Endothelial cell of umbilical vein (primary cell): ENCODE results near the gene SULT1A1.
"Not testable (repeated sequence)": the region's sequence is repeated elsewhere in the genome, so short reads cannot be mapped to it uniquely, and the experiment has no call there.

Source experiments
- EZH2 ChIP-seq: IDR thresholded peaks from 2 replicates; pipeline ENCODE4 v1.6.1; 2012; ENCODE audit warnings: borderline replicate concordance, low read depth, mild to moderate bottlenecking, moderate library complexity, low read length, inconsistent platforms; ENCODE audit not compliant: severe bottlenecking
- GATA2 ChIP-seq: IDR thresholded peaks from 2 replicates; pipeline ENCODE4 v1.7.0; 2011; ENCODE audit warnings: low read depth, mild to moderate bottlenecking, moderate library complexity, mixed read lengths, low read length; ENCODE audit not compliant: insufficient read length, insufficient read depth
- MYC ChIP-seq: IDR thresholded peaks from one replicate; pipeline ENCODE4 v1.6.1; 2011; ENCODE audit warnings: mild to moderate bottlenecking, low read depth, low read length
- POLR2A ChIP-seq: IDR thresholded peaks from 2 replicates; pipeline ENCODE4 v1.6.1; 2012; ENCODE audit warnings: low read depth, mild to moderate bottlenecking, control low read depth, low read length
- POLR2AphosphoS5 ChIP-seq: IDR thresholded peaks from 2 replicates; pipeline ENCODE4 v1.6.1; 2012; ENCODE audit warnings: low read depth, mild to moderate bottlenecking, control low read depth, low read length, moderate library complexity; ENCODE audit not compliant: insufficient read depth
- TF ChIP-seq, protein P1 (sequence below), 2 donors: IDR thresholded peaks; 1 replicate in 1 of 2; 2 replicates in 1 of 2; pipeline ENCODE4 v1.5.1; 2011; ENCODE audit warnings: low read length in 2 of 2, mild to moderate bottlenecking in 2 of 2, moderate library complexity in 2 of 2, control low read depth in 1 of 2, inconsistent platforms in 1 of 2, low read depth in 1 of 2; ENCODE audit not compliant: insufficient read depth in 1 of 2; ENCODE audit errors: extremely low read depth in 1 of 2

DNA sequence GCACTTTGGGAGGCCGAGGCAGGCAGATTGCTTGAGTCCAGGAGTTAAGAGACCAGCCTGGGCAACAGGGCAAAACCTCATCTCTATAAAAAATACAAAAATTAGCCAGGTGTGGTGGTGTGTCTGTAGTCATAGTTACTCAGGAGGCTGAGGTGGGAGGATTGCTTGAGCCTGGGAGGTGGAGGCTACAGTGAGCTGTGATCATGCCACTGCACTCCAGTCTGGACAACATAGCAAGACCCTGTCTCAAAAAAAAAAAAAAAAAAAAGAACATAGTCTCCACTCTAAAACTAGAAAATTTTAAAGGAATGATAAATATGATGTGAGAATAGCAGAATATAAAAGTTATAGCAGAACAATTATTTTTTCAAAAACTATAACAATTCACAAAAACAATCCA, 10.5 kb upstream of the SULT1A1 start:
- TF ChIP-seq, protein P1, sequence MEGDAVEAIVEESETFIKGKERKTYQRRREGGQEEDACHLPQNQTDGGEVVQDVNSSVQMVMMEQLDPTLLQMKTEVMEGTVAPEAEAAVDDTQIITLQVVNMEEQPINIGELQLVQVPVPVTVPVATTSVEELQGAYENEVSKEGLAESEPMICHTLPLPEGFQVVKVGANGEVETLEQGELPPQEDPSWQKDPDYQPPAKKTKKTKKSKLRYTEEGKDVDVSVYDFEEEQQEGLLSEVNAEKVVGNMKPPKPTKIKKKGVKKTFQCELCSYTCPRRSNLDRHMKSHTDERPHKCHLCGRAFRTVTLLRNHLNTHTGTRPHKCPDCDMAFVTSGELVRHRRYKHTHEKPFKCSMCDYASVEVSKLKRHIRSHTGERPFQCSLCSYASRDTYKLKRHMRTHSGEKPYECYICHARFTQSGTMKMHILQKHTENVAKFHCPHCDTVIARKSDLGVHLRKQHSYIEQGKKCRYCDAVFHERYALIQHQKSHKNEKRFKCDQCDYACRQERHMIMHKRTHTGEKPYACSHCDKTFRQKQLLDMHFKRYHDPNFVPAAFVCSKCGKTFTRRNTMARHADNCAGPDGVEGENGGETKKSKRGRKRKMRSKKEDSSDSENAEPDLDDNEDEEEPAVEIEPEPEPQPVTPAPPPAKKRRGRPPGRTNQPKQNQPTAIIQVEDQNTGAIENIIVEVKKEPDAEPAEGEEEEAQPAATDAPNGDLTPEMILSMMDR (IDR thresholded peaks at IDR 0.05; ENCODE audit: extremely low read depth in 1 of 2, insufficient read depth in 1 of 2, low read depth in 1 of 2, low read length in 2 of 2): not testable (repeated sequence)
- TF ChIP-seq POLR2AphosphoS5, POLR2A, EZH2, MYC, GATA2: not testable (repeated sequence)
